IMR-90 (cell line): ENCODE data around the gene IL1RAPL1.

Experiments used
- CEBPB ChIP-seq: IDR thresholded peaks from 2 replicates; pipeline ENCODE4 v1.6.1; 2012; ENCODE audit warnings: low read depth, low read length, improper control_type of control experiment
- CTCF ChIP-seq: conservative IDR thresholded peaks from 2 replicates; pipeline ENCODE4 v1.5.1; 2012; ENCODE audit warnings: mild to moderate bottlenecking, low read depth, low read length, improper control_type of control experiment
- FOS ChIP-seq: fragments of 150-350 bp; IDR thresholded peaks from 2 replicates; pipeline ENCODE4 v1.6.1; 2016; ENCODE audit warnings: low read depth, low read length
- MXI1 ChIP-seq: IDR thresholded peaks from 2 replicates; pipeline ENCODE4 v1.6.1; 2012; ENCODE audit warnings: low read depth, mild to moderate bottlenecking, low read length, moderate library complexity, borderline replicate concordance
- POLR2A ChIP-seq: IDR thresholded peaks from 2 replicates; pipeline ENCODE4 v1.6.1; 2012; ENCODE audit warnings: mild to moderate bottlenecking, low read depth, low read length
- RAD21 ChIP-seq: IDR thresholded peaks from 2 replicates; pipeline ENCODE4 v1.6.1; 2012; ENCODE audit warnings: low read length, improper control_type of control experiment

- TF ChIP-seq MXI1: no peak
- TF ChIP-seq POLR2A: no peak
- no peak for TF ChIP-seq CTCF
- no peak for TF ChIP-seq CEBPB
- no peak for TF ChIP-seq RAD21
- no peak for TF ChIP-seq FOS
Measured at GRCh38 chrX:29693912-29694311, 1106.7 kb downstream of the IL1RAPL1 start.
